GM23248 (cell line): ENCODE data around the gene TCF25. TPM values are rescaled to one million over a fixed set of nuclear protein-coding genes. Genes with fewer than 3 reads are reported as not detected.

Experiments used
- DNase-seq: peaks from one replicate; pipeline ENCODE4 v3.0.0-alpha.2; 2015
- H2AFZ ChIP-seq: fragments of 200-600 bp; sonication (generic); 2 replicates; pipeline ENCODE4 v1.6.1; 2016; ENCODE audit warnings: antibody characterized with exemption
- H3F3A ChIP-seq: fragments of 200-600 bp; sonication (generic); 2 replicates; pipeline ENCODE4 v1.6.1; 2016; ENCODE audit warnings: mild to moderate bottlenecking, antibody characterized with exemption, mixed run types; ENCODE audit not compliant: insufficient read depth
- H3K27ac ChIP-seq: fragments of 200-600 bp; sonication (generic); 2 replicates; pipeline ENCODE4 v1.5.1; 2016; ENCODE audit warnings: mild to moderate bottlenecking
- H3K27me3 ChIP-seq: fragments of 200-600 bp; sonication (generic); replicated peaks from 2 replicates; pipeline ENCODE4 v1.6.1; 2016; ENCODE audit warnings: mild to moderate bottlenecking; ENCODE audit not compliant: insufficient read depth
- H3K36me3 ChIP-seq: fragments of 200-600 bp; sonication (generic); 2 replicates; pipeline ENCODE4 v1.6.1; 2016; ENCODE audit warnings: low read depth, mild to moderate bottlenecking
- H3K4me1 ChIP-seq: fragments of 200-600 bp; sonication (generic); 2 replicates; pipeline ENCODE4 v1.6.1; 2016; ENCODE audit warnings: mild to moderate bottlenecking; ENCODE audit not compliant: insufficient read depth
- H3K4me2 ChIP-seq: fragments of 200-600 bp; sonication (generic); one replicate; pipeline ENCODE4 v1.6.1; 2016; ENCODE audit warnings: mild to moderate bottlenecking; ENCODE audit not compliant: unreplicated experiment
- H3K4me3 ChIP-seq: fragments of 200-600 bp; sonication (generic); 2 replicates; pipeline ENCODE4 v1.5.1; 2016; ENCODE audit warnings: mild to moderate bottlenecking
- H3K79me2 ChIP-seq: fragments of 200-600 bp; sonication (generic); 2 replicates; pipeline ENCODE4 v1.6.1; 2016; ENCODE audit warnings: mild to moderate bottlenecking; ENCODE audit not compliant: insufficient read depth
- H3K9ac ChIP-seq: fragments of 200-600 bp; sonication (generic); 2 replicates; pipeline ENCODE4 v1.6.1; 2016; ENCODE audit warnings: mild to moderate bottlenecking
- H3K9me2 ChIP-seq: fragments of 200-600 bp; sonication (generic); 2 replicates; pipeline ENCODE4 v1.6.1; 2016; ENCODE audit warnings: mixed run types, mild to moderate bottlenecking, moderate library complexity; ENCODE audit not compliant: insufficient read depth
- H3K9me3 ChIP-seq: fragments of 200-600 bp; sonication (generic); one replicate; pipeline ENCODE4 v1.6.1; 2017; ENCODE audit warnings: low read depth
- H4K20me1 ChIP-seq: fragments of 200-600 bp; sonication (generic); 2 replicates; pipeline ENCODE4 v1.6.0; 2016; ENCODE audit not compliant: insufficient read depth
- EZH2 ChIP-seq: fragments of 200-600 bp; sonication (generic); IDR thresholded peaks from 2 replicates; pipeline ENCODE4 v1.6.1; 2018; ENCODE audit warnings: antibody characterized with exemption, mild to moderate bottlenecking; ENCODE audit not compliant: insufficient read depth, poor library complexity, severe bottlenecking
- EZH2phosphoT487 ChIP-seq: fragments of 200-600 bp; sonication (generic); IDR thresholded peaks from 2 replicates; pipeline ENCODE4 v1.6.1; 2018; ENCODE audit warnings: antibody characterized with exemption, moderate library complexity, mild to moderate bottlenecking, low read depth; ENCODE audit not compliant: insufficient read depth
- WGBS, 2 experiments: methylation state at CpG; one replicate each; pipeline ENCODE4 v1.1.6; 2015 to 2017; ENCODE audit warnings: low lambda C conversion rate in 2 of 2, low coverage in 1 of 2; ENCODE audit errors: missing lambda C conversion rate in 2 of 2; 5-methylcytosine and 5-hydroxymethylcytosine counted together
- in situ Hi-C: fragments of 300-500 bp; cut with MboI; formaldehyde crosslinking; loops from 2 replicates; pipeline ENCODE4 v1.15.0; 2020
- polyA plus RNA-seq: library from polyadenylated mRNA; unstranded; fragments of >200 nt; fragmentation: Nextera tagmentation; extraction: Ambion mirVana; gene quantifications from 2 replicates; pipeline ENCODE4 v1.2.1, GENCODE V29; 2016
- total RNA-seq: library from RNA; depleted of rRNA; stranded (reverse); fragments of >200 nt; shearing (Covaris generic); gene quantifications from 2 replicates; pipeline ENCODE4 v1.2.3, GENCODE V29; 2014

Gene TCF25
- total and polyA plus RNA-seq, 2 experiments from 2014 or later = 143 to 162 TPM

DNA sequence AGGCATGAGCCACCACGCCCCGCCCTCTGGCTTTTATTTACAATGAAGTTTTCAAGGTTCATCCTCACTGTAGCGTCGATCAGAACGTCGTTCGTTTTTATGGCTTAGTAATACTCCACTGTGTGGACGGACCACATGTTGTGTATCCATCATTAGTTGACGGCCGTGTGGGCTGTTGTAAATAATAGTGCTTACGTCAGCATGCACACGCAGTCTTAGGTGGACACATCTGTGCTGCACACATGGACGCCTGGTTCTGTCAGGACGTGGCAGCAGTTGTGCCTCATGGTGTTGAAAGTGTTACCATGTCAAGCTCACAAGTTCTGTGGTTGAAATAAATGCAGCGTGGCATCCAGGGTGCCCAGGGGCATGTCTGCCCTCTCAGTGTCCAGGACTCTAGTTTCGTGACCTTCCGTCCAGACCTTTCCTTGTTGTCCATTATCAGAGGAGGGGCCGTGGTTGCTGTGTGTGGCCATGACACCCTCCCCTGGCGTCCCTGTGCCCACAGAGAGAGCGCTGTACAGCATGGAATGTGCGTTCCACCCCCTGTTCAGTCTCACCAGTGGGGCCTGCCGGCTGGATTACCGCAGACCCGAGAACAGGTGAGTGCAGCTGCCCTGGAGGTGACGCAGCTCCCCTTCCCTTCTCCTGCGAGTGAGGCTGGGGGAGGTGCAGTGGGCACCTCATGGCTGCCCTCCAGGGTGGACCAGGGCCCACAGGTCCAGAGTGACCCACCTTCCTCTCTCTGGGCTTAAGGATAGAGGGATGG, 22.3 kb downstream of the TCF25 start:
- Histone ChIP-seq H4K20me1 (no peaks in the 10 kb centered on the region), H3K79me2 (peaks cover 68% of the 10 kb centered on the region)
- WGBS, 2 experiments = 91 to 94% methylated on average over 26 of the region's 26 CpGs

DNA sequence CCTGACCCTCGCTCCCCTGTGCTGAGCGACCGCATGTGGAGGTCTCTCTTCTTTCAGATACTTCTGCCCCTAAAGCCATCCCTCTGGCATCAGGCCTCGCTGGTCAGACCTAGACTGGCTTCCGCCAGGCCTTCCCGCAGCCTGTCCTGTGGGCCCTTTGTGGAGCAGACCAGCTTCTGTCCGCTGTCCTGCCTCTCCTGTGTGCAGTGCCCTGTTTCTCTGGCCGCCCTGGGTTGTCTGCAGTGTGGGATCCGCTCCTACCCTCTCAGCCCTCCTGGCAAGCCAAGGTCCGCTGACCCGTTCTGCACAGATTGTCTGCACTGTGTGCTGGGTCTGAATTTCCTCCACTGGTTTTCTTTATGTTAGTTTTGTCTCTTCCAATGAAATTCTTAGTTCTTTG, 23.8 kb downstream of the TCF25 start:
- Histone ChIP-seq H3K36me3 (peaks cover 50% of the 10 kb centered on the region), H3K79me2 (peaks cover 57% of the 10 kb centered on the region), H3K27ac (no peak overlapping the region), H3K9ac (no peak overlapping the region), H3K4me2 (no peak overlapping the region), H3K4me1 (no peaks in the 10 kb centered on the region), H3F3A (no peaks in the 10 kb centered on the region), H3K9me2 (no peaks in the 10 kb centered on the region), H3K27me3 (no peaks in the 10 kb centered on the region), H2AFZ (no peak overlapping the region), H3K4me3 (no peak overlapping the region), H4K20me1 (no peaks in the 10 kb centered on the region), H3K9me3 (no peaks in the 10 kb centered on the region)
- DNase-seq = no peak
- 97 to 99% methylated on average over 11 of the region's 11 CpGs for WGBS, 2 experiments
- no peak for TF ChIP-seq EZH2
- no peak for TF ChIP-seq EZH2phosphoT487
- in situ Hi-C loops = no loop called here

More for the DNA sequence above, 22.3 kb downstream of the TCF25 start:
- no peak overlapping the region for H2AFZ ChIP-seq
- no peak overlapping the region for H3K27ac ChIP-seq
- H3K4me3 ChIP-seq = no peak overlapping the region
- peaks cover 48% of the 10 kb centered on the region for H3K36me3 ChIP-seq
- no peak for TF ChIP-seq EZH2phosphoT487
- no peak for TF ChIP-seq EZH2
- H3K9ac ChIP-seq = no peak overlapping the region
- in situ Hi-C loops = no loop called here
- no peaks in the 10 kb centered on the region for H3F3A ChIP-seq
- no peaks in the 10 kb centered on the region for H3K9me2 ChIP-seq
- no peaks in the 10 kb centered on the region for H3K27me3 ChIP-seq
- H3K4me2 ChIP-seq = no peak overlapping the region
- no peaks in the 10 kb centered on the region for H3K9me3 ChIP-seq
- no peaks in the 10 kb centered on the region for H3K4me1 ChIP-seq
- no peak for DNase-seq

DNA sequence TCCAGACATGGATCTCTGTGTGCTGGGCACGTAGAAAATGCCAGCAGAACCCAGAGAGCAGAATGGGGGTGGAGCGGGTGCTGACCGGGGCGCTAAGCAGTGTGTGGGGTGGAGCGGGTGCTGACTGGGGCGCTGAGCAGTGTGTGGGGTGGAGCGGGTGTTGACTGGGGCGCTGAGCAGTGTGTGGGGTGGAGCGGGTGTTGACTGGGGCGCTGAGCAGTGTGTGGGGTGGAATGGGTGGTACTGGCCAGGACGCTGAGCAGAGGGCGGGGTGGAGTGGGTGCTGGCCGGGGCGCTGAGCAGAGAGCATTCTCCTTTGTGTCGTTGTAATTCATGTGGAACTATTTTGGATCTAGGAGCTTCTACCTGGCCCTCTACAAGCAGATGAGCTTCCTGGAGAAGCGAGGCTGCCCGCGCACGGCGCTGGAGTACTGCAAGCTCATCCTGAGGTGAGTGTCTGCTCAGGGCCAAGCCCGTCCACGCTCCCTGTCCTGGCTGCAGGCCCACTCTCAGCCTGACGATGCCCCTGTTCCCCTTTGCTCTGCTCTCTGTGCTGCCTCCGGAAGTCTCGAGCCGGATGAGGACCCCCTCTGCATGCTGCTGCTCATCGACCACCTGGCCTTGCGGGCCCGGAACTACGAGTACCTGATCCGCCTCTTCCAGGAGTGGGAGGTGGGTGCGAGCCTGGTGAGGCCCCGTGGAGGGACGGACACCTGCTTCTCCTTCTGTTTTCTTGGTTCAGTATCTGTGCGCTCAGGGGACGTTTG, 25.0 kb downstream of the TCF25 start:
- no peaks in the 10 kb centered on the region for H3K9me2 ChIP-seq
- no peaks in the 10 kb centered on the region for H3K27me3 ChIP-seq
- no peaks in the 10 kb centered on the region for H4K20me1 ChIP-seq
- H3K9ac ChIP-seq = no peak overlapping the region
- no peaks in the 10 kb centered on the region for H3K4me1 ChIP-seq
- H3K36me3 ChIP-seq = peaks cover 50% of the 10 kb centered on the region
- no peak overlapping the region for H3K4me2 ChIP-seq
- in situ Hi-C loops = no loop called here
- WGBS, 2 experiments = 94 to 95% methylated on average over 27 to 36 of the region's 36 CpGs
- TF ChIP-seq EZH2phosphoT487 (no peak), EZH2 (no peak)
- no peaks in the 10 kb centered on the region for H3K9me3 ChIP-seq
- no peaks in the 10 kb centered on the region for H3F3A ChIP-seq
- no peak overlapping the region for H3K27ac ChIP-seq
- H3K4me3 ChIP-seq = no peak overlapping the region
- no peak overlapping the region for H2AFZ ChIP-seq
- DNase-seq = no peak
- peaks cover 46% of the 10 kb centered on the region for H3K79me2 ChIP-seq

DNA sequence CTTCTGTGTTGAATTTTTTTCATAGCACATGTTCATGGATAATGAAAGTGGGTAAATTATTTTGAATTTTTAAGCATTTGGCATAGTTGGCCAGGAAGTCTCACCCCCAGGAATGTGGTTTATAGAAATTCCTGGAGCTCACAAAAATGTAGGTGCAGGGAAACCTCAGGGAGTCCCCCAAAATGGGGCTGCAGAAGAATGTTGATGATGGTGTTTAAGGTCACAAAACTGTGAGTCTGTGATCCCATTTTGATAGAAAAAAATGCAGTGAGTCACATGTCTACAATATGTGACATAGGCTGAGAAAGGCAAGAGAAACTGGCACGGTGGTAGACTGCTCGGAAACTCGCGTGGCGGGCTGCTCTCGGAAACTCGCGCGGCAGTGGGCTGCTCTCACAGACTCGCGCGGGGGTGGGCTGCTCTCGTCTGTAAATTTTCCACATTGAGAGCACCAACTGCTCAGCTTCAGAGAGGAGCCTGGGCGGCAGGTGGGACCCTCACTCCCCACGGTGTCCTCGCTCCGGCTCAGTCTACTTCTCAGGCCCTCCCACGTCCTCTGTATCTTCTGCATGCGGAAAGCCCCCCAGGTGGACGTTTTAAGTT, 26.6 kb downstream of the TCF25 start:
- no peaks in the 10 kb centered on the region for H3K9me3 ChIP-seq
- H3K4me3 ChIP-seq = no peak overlapping the region
- no peaks in the 10 kb centered on the region for H3K4me1 ChIP-seq
- no peak overlapping the region for H3K4me2 ChIP-seq
- no peaks in the 10 kb centered on the region for H4K20me1 ChIP-seq
- H3K9ac ChIP-seq = no peak overlapping the region
- WGBS, 2 experiments = 94 to 96% methylated on average over 19 to 20 of the region's 20 CpGs
- no peaks in the 10 kb centered on the region for H3K27me3 ChIP-seq
- no peak overlapping the region for H3K27ac ChIP-seq
- no peaks in the 10 kb centered on the region for H3F3A ChIP-seq
- in situ Hi-C loops = no loop called here
- no peaks in the 10 kb centered on the region for H3K9me2 ChIP-seq
- H3K79me2 ChIP-seq = peaks cover 39% of the 10 kb centered on the region
- TF ChIP-seq EZH2phosphoT487 = no peak
- no peak for TF ChIP-seq EZH2
- peak; percentile 24 for DNase-seq
- H2AFZ ChIP-seq = no peak overlapping the region
- H3K36me3 ChIP-seq = peaks cover 50% of the 10 kb centered on the region
